K562 (cell line): ENCODE results near the gene ATXN3L. TPM values are rescaled to one million over a fixed set of nuclear protein-coding genes. Genes with fewer than 3 reads are reported as not detected.

ENCODE experiments used
- ATAC-seq: fragments of 200-7000 bp; cut with Tn5 transposase; 3 replicates; pipeline ENCODE4 v1.9.1; 2020; ENCODE audit warnings: moderate library complexity
- BruUV-seq: library from RNA; stranded (reverse); fragments of 400-500 nt; replicated peaks from 2 replicates; lab custom pipeline; 2021; lab: Mats Ljungman, UMichigan
- CTCF ChIA-PET: fragments of 300-600 bp; formaldehyde crosslinking; extraction: SDS; loops from one replicate; lab custom pipeline; 2021; ENCODE audit warnings: low intra/inter-chr PET ratio; lab: Yijun Ruan, JAX
- POLR2A ChIA-PET: fragments of 300-600, 350-650 bp; sonication (Branson Sonifier 250); formaldehyde crosslinking; extraction: SDS; loops from one replicate; lab custom pipeline; 2021; ENCODE audit warnings: antibody characterized with exemption, inconsistent platforms; lab: Yijun Ruan, JAX
- DNase-seq, 4 experiments: peaks; one replicate each; pipeline versions ENCODE4 v3.0.0 to v3.0.0-alpha.2; 2011 to 2018; ENCODE audit warnings: low spot score in 3 of 4, mixed read lengths in 3 of 4; ENCODE audit errors: extremely low read depth in 1 of 4
- FAIRE-seq: peaks from 2 replicates; lab custom pipeline; 2011; peaks lifted over from hg19 to GRCh38; lab: Jason Lieb, UNC
- H2AFZ ChIP-seq: 2 replicates; pipeline ENCODE4 v1.6.0; 2011; ENCODE audit warnings: low read depth, low read length, control low read depth, inconsistent platforms
- H3K27ac ChIP-seq: fragments of 200-600 bp; 3 replicates; pipeline ENCODE4 v1.8.0; 2011; ENCODE audit warnings: low read depth, mild to moderate bottlenecking, control low read depth, inconsistent platforms, low read length, moderate library complexity, mixed read lengths; ENCODE audit errors: extremely low read depth
- H3K27me3 ChIP-seq, 2 experiments: fragments of 300-600 bp in 1 of 2; 2 replicates in 1 of 2; 3 replicates in 1 of 2; pipeline versions ENCODE4 v1.6.0 to v1.8.0; 2011; ENCODE audit warnings: inconsistent platforms in 2 of 2, low read length in 2 of 2, mild to moderate bottlenecking in 1 of 2, mixed read lengths in 1 of 2, moderate library complexity in 1 of 2; ENCODE audit not compliant: control insufficient read depth in 2 of 2, insufficient read depth in 2 of 2
- H3K36me3 ChIP-seq: fragments of 300-600 bp; 3 replicates; pipeline ENCODE4 v1.8.0; 2011; ENCODE audit warnings: mild to moderate bottlenecking, low read length, inconsistent platforms; ENCODE audit not compliant: control insufficient read depth, insufficient read depth
- H3K4me1 ChIP-seq, 2 experiments: fragments of 200-600 bp in 1 of 2; replicated peaks in 1 of 2; 2 replicates in 1 of 2; 3 replicates in 1 of 2; pipeline versions ENCODE4 v1.5.1 to v1.8.0; 2011; ENCODE audit warnings: inconsistent platforms in 2 of 2, low read length in 2 of 2, mild to moderate bottlenecking in 1 of 2, mixed read lengths in 1 of 2, moderate library complexity in 1 of 2; ENCODE audit not compliant: control insufficient read depth in 2 of 2, insufficient read depth in 2 of 2
- H3K4me2 ChIP-seq: 2 replicates; pipeline ENCODE4 v1.6.1; 2011; ENCODE audit warnings: low read length, control low read depth, inconsistent platforms, mixed read lengths; ENCODE audit not compliant: insufficient read depth
- H3K4me3 ChIP-seq: fragments of 200-600 bp; sonication (generic), shearing (Covaris generic); 2 replicates; pipeline ENCODE4 v1.5.1; 2016; ENCODE audit warnings: control low read depth, inconsistent platforms
- H3K79me2 ChIP-seq: fragments of 200-600 bp; 3 replicates; pipeline ENCODE4 v1.8.0; 2011; ENCODE audit warnings: low read length, inconsistent platforms; ENCODE audit not compliant: control insufficient read depth, insufficient read depth
- H3K9ac ChIP-seq, 2 experiments: 2 replicates each; pipeline versions ENCODE4 v1.6.0 to v1.6.1; 2011; ENCODE audit warnings: low read depth in 2 of 2, low read length in 2 of 2, control low read depth in 1 of 2, inconsistent platforms in 1 of 2, mild to moderate bottlenecking in 1 of 2, mixed read lengths in 1 of 2; ENCODE audit not compliant: insufficient read depth in 1 of 2
- H3K9me1 ChIP-seq: one replicate; pipeline ENCODE4 v1.6.0; 2011; ENCODE audit warnings: inconsistent platforms, mild to moderate bottlenecking, low read length, moderate library complexity; ENCODE audit not compliant: control insufficient read depth, insufficient read depth
- H3K9me3 ChIP-seq: replicated peaks from 2 replicates; pipeline ENCODE4 v1.5.1; 2011; ENCODE audit warnings: low read depth, low read length, inconsistent platforms; ENCODE audit not compliant: control insufficient read depth, insufficient read depth
- H4K20me1 ChIP-seq: replicated peaks from 2 replicates; pipeline ENCODE4 v1.6.1; 2011; ENCODE audit warnings: low read length, inconsistent platforms, mixed read lengths; ENCODE audit not compliant: control insufficient read depth, insufficient read depth
- FUS ChIP-seq: fragments of 200-400 bp; formaldehyde crosslinking; optimal IDR thresholded peaks from 2 replicates; pipeline ENCODE3; 2017; ENCODE audit warnings: low read depth, low read length
- KAT7 ChIP-seq: sonication (generic); formaldehyde crosslinking; IDR thresholded peaks from 2 replicates; pipeline ENCODE4 v1.8.0; 2022; ENCODE audit warnings: missing genetic modification reagents, mild to moderate bottlenecking, borderline replicate concordance
- MBD2 ChIP-seq: sonication (generic); IDR thresholded peaks from 2 replicates; pipeline ENCODE4 v1.6.1; 2016; ENCODE audit warnings: low read depth, borderline replicate concordance
- MEIS2 ChIP-seq: fragments of 450-650 bp; IDR thresholded peaks from 2 replicates; pipeline ENCODE4 v1.6.1; 2014; ENCODE audit warnings: mild to moderate bottlenecking; ENCODE audit not compliant: partially characterized antibody
- NFYB ChIP-seq: IDR thresholded peaks from 2 replicates; pipeline ENCODE4 v1.6.1; 2011; ENCODE audit warnings: mild to moderate bottlenecking, moderate library complexity; ENCODE audit not compliant: insufficient read length; ENCODE audit errors: extremely low read depth
- PTBP1 ChIP-seq: fragments of 200-400 bp; formaldehyde crosslinking; IDR thresholded peaks from 2 replicates; pipeline ENCODE4 v1.6.1; 2017; ENCODE audit warnings: low read depth, low read length
- SMC3 ChIP-seq: conservative IDR thresholded peaks from 2 replicates; pipeline ENCODE4 v1.6.1; 2011; ENCODE audit warnings: low read depth, low read length, improper control_type of control experiment; ENCODE audit not compliant: insufficient read depth
- SUPT5H ChIP-seq: fragments of 450-650 bp; IDR thresholded peaks from 2 replicates; pipeline ENCODE4 v1.6.1; 2016
- ZNF263 ChIP-seq: sonication (generic); formaldehyde crosslinking; IDR thresholded peaks from 2 replicates; pipeline ENCODE4 v1.8.0; 2022; ENCODE audit warnings: mild to moderate bottlenecking, missing genetic modification reagents, borderline replicate concordance
- ZNF354B ChIP-seq: fragments of 250-450 bp; sonication (Bioruptor Pico); IDR thresholded peaks from 2 replicates; pipeline ENCODE4 v1.4.0; 2020
- ZNF639 ChIP-seq, 2 experiments: fragments of 200-800 bp in 1 of 2; sonication (Bioruptor generic) in 1 of 2; sonication (generic) in 1 of 2; formaldehyde crosslinking in 1 of 2; IDR thresholded peaks in 1 of 2; conservative IDR thresholded peaks in 1 of 2; 2 replicates each; pipeline versions ENCODE4 v1.5.0 to v1.6.1; 2016 to 2020; ENCODE audit warnings: missing compliant biosample characterization in 1 of 2, missing genetic modification characterization in 1 of 2, missing genetic modification reagents in 1 of 2
- ZNF707 ChIP-seq: fragments of 250-450 bp; sonication (Bioruptor Pico); conservative IDR thresholded peaks from 2 replicates; pipeline ENCODE4 v1.8.0; 2022; ENCODE audit warnings: inconsistent platforms, mild to moderate bottlenecking, moderate library complexity
- ZNF79 ChIP-seq: fragments of 250-450 bp; sonication (Bioruptor Pico); IDR thresholded peaks from 2 replicates; pipeline ENCODE4 v1.4.0; 2020; ENCODE audit warnings: low read depth, mild to moderate bottlenecking, moderate library complexity
- ZNF830 ChIP-seq: fragments of 250-450 bp; sonication (Bioruptor Pico); IDR thresholded peaks from 2 replicates; pipeline ENCODE4 v1.5.0; 2021; ENCODE audit warnings: mild to moderate bottlenecking
- WGBS: fragments of 100-300 bp; shearing (Covaris generic); methylation state at CpG from one replicate; pipeline ENCODE4 v1.1.6; 2016; ENCODE audit warnings: low coverage, mixed read lengths; ENCODE audit not compliant: insufficient coverage; ENCODE audit errors: missing lambda C conversion rate; 5-methylcytosine and 5-hydroxymethylcytosine counted together
- in situ Hi-C: fragments of 300-500 bp; cut with MboI; formaldehyde crosslinking; loops from 4 replicates; pipeline ENCODE4 v1.15.0; 2018; ENCODE audit warnings: inconsistent platforms, mixed read lengths
- intact Hi-C: fragments of 100-400 bp; cut with micrococcal nuclease; formaldehyde crosslinking; loops from 2 replicates; pipeline ENCODE4 v1.14.2; 2022
- polyA plus RNA-seq, 8 experiments: library from polyadenylated mRNA; depleted of rRNA in 4 of 8; stranded (reverse) in 5 of 8; unstranded in 3 of 8; fragments of >200 nt; fragmentation: Nextera tagmentation in 2 of 8; fragmentation: Illumina TruSeq in 1 of 8; extraction: Ambion mirVana in 2 of 8; extraction: Trizol in 1 of 8; gene quantifications; 2 replicates each; pipeline versions ENCODE4 v1.2.1 to v1.2.3, GENCODE V29; 2011 to 2014; ENCODE audit warnings: inconsistent platforms in 1 of 8, missing spikeins in 1 of 8
- total RNA-seq, 7 experiments: library from RNA; depleted of rRNA in 6 of 7; stranded (reverse); fragments of >200 nt in 6 of 7; fragmentation: Illumina TruSeq in 2 of 7; extraction: Trizol in 2 of 7; gene quantifications; 2 replicates each; pipeline versions ENCODE4 v1.2.1 to v1.2.3, GENCODE V29; 2011 to 2021; ENCODE audit warnings: low replicate concordance in 1 of 7
- TF ChIP-seq, protein P1 (sequence below): fragments of 200-800 bp; sonication (Bioruptor generic); IDR thresholded peaks from 2 replicates; pipeline ENCODE4 v1.6.1; 2017; ENCODE audit warnings: missing genetic modification characterization, missing compliant biosample characterization
- TF ChIP-seq, protein P2 (sequence below): fragments of 450-650 bp; IDR thresholded peaks from 2 replicates; pipeline ENCODE4 v1.6.1; 2016; ENCODE audit warnings: mild to moderate bottlenecking

Gene ATXN3L
- total and polyA plus RNA-seq, 9 of the 15 experiments (the other 6 are each of a cell fraction or from before 2014, with no cell fraction given) = 0.04 to 0.31 TPM; not detected in 7

- Histone ChIP-seq H2AFZ (peak overlapping the region; percentile 73), H3K4me1 (peaks cover 8 to 33% of the 10 kb centered on the region in 2 experiments), H3K36me3 (no peaks in the 10 kb centered on the region), H3K27me3 (no peaks in the 10 kb centered on the region), H3K9me3 (peaks cover 3% of the 10 kb centered on the region; the same call in 1 of the 2 replicates), H4K20me1 (no peaks in the 10 kb centered on the region), H3K4me3 (no peak overlapping the region), H3K27ac (peak overlapping the region; percentile 72), H3K79me2 (peaks cover 25% of the 10 kb centered on the region), H3K4me2 (no peak overlapping the region), H3K9ac (no peak overlapping the region), H3K9me1 (no peaks in the 10 kb centered on the region)
- no TSS peak for BruUV-seq
- no peak for DNase-seq
- POLR2A ChIA-PET = no interaction called here
- FAIRE-seq = no peak
- CTCF ChIA-PET = no interaction called here
- ATAC-seq = no peak
- in situ Hi-C loops = no loop called here
- WGBS = 72% methylated on average over 5 of the region's 5 CpGs
- intact Hi-C loops = no loop called here
- TF ChIP-seq ZNF639 (CRISPR knock-in tag; conservative IDR thresholded peaks at IDR 0.05 in 1 of 2, IDR thresholded peaks at IDR 0.05 in 1 of 2) = no peak
- TF ChIP-seq ZNF263 (CRISPR knock-in tag) = no peak
- no peak for TF ChIP-seq ZNF354B (CRISPR knock-in tag)
- TF ChIP-seq FUS = no peak
- TF ChIP-seq ZNF707 = no peak
- no peak for TF ChIP-seq KAT7 (CRISPR knock-in tag)
- no peak for TF ChIP-seq ZNF79 (CRISPR knock-in tag)
- TF ChIP-seq NFYB = no peak
- no peak for TF ChIP-seq MEIS2
- TF ChIP-seq ZNF830 (CRISPR knock-in tag) = no peak
- TF ChIP-seq PTBP1 = no peak
- TF ChIP-seq, protein P1, sequence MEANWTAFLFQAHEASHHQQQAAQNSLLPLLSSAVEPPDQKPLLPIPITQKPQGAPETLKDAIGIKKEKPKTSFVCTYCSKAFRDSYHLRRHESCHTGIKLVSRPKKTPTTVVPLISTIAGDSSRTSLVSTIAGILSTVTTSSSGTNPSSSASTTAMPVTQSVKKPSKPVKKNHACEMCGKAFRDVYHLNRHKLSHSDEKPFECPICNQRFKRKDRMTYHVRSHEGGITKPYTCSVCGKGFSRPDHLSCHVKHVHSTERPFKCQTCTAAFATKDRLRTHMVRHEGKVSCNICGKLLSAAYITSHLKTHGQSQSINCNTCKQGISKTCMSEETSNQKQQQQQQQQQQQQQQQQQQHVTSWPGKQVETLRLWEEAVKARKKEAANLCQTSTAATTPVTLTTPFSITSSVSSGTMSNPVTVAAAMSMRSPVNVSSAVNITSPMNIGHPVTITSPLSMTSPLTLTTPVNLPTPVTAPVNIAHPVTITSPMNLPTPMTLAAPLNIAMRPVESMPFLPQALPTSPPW (CRISPR knock-in tag) = no peak
- TF ChIP-seq SMC3 = no peak
- TF ChIP-seq SUPT5H = no peak
- TF ChIP-seq MBD2 = no peak
- TF ChIP-seq, protein P2, sequence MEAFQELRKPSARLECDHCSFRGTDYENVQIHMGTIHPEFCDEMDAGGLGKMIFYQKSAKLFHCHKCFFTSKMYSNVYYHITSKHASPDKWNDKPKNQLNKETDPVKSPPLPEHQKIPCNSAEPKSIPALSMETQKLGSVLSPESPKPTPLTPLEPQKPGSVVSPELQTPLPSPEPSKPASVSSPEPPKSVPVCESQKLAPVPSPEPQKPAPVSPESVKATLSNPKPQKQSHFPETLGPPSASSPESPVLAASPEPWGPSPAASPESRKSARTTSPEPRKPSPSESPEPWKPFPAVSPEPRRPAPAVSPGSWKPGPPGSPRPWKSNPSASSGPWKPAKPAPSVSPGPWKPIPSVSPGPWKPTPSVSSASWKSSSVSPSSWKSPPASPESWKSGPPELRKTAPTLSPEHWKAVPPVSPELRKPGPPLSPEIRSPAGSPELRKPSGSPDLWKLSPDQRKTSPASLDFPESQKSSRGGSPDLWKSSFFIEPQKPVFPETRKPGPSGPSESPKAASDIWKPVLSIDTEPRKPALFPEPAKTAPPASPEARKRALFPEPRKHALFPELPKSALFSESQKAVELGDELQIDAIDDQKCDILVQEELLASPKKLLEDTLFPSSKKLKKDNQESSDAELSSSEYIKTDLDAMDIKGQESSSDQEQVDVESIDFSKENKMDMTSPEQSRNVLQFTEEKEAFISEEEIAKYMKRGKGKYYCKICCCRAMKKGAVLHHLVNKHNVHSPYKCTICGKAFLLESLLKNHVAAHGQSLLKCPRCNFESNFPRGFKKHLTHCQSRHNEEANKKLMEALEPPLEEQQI = no peak
Measured at GRCh38 chrX:13288671-13289070, 31.2 kb downstream of the ATXN3L start.
